Immature natural killer cell (primary cell): ENCODE results near the gene CDKN2D. TPM values are rescaled to one million over a fixed set of nuclear protein-coding genes. Genes with fewer than 3 reads are reported as not detected.

ENCODE experiments used
- DNase-seq, 3 donors: peaks; one replicate each; pipeline ENCODE4 v3.0.0; 2022; ENCODE audit warnings: mixed read lengths in 1 of 3
- H3K27ac Mint-ChIP-seq, 6 donors: one replicate each; pipeline ENCODE4 v1.8.0; 2020; ENCODE audit warnings: mixed read lengths in 6 of 6, mild to moderate bottlenecking in 5 of 6, inconsistent platforms in 4 of 6, moderate library complexity in 3 of 6
- H3K27me3 Mint-ChIP-seq, 3 donors: one replicate each; pipeline ENCODE4 v1.8.0; 2020 to 2021; ENCODE audit warnings: low read depth in 3 of 3, mild to moderate bottlenecking in 3 of 3, mixed read lengths in 3 of 3, moderate library complexity in 3 of 3, inconsistent platforms in 1 of 3
- H3K36me3 Mint-ChIP-seq, 3 donors: one replicate each; pipeline ENCODE4 v1.8.0; 2020; ENCODE audit warnings: mixed read lengths in 3 of 3, inconsistent platforms in 2 of 3, mild to moderate bottlenecking in 2 of 3
- H3K4me1 Mint-ChIP-seq, 2 donors: one replicate each; pipeline ENCODE4 v1.8.0; 2020; ENCODE audit warnings: inconsistent platforms in 2 of 2, mild to moderate bottlenecking in 2 of 2, mixed read lengths in 2 of 2, moderate library complexity in 1 of 2
- H3K4me3 Mint-ChIP-seq, 5 donors: one replicate each; pipeline ENCODE4 v1.8.0; 2020; ENCODE audit warnings: mild to moderate bottlenecking in 5 of 5, mixed read lengths in 5 of 5, inconsistent platforms in 3 of 5, moderate library complexity in 3 of 5
- H3K9me3 Mint-ChIP-seq, 6 donors: one replicate each; pipeline ENCODE4 v1.8.0; 2020; ENCODE audit warnings: mild to moderate bottlenecking in 6 of 6, mixed read lengths in 6 of 6, inconsistent platforms in 4 of 6, moderate library complexity in 3 of 6
- polyA plus RNA-seq, 3 donors: library from polyadenylated mRNA; unstranded; fragments of 300-500 nt; fragmentation: Illumina TruSeq; gene quantifications; one replicate each; pipeline ENCODE4 v1.2.3, GENCODE V29; 2021

Gene CDKN2D
- polyA plus RNA-seq: 100 to 1,000 TPM; 253 to 474 (median 308) TPM

GRCh38 chr19:10568826-10569651 lies at the start of gene CDKN2D:
Gene CDKN2D, minus strand, starts transcription at chr19:10568979. Its CDS starts 326 bp downstream, at chr19:10568653.
- H3K4me1 Mint-ChIP-seq: peaks cover 44 to 54% of the 10 kb centered on the region in 2 donors
- H3K27me3 Mint-ChIP-seq: peaks cover 27 to 41% (median 28%) of the 10 kb centered on the region in 3 donors
- H3K36me3 Mint-ChIP-seq: peaks cover 0 to 7% (median 0%) of the 10 kb centered on the region in 3 donors
- peak within 1 kb of the TSS; percentile 90 to 100 (median 94) for H3K4me3 Mint-ChIP-seq
- H3K9me3 Mint-ChIP-seq: no peaks in the 10 kb centered on the region
- peak within 1 kb of the TSS; percentile 96 to 98 (median 98) for H3K27ac Mint-ChIP-seq
- peak; percentile 100 for DNase-seq

GRCh38 chr19:10617409-10618121 lies 48.8 kb upstream of the CDKN2D start:
- Mint-ChIP-seq H3K27me3 (peaks cover 1 to 2% (median 2%) of the 10 kb centered on the region in 3 donors), H3K27ac (peak overlapping the region; percentile 61 to 94 (median 82)), H3K4me1 (peaks cover 66 to 71% of the 10 kb centered on the region in 2 donors), H3K4me3 (peak overlapping the region; percentile 36 to 65 (median 38)), H3K36me3 (peaks cover 0 to 4% (median 0%) of the 10 kb centered on the region in 3 donors), H3K9me3 (no peaks in the 10 kb centered on the region)
- DNase-seq: no peak

GRCh38 chr19:10615429-10616023 lies 46.7 kb upstream of the CDKN2D start:
- no peaks in the 10 kb centered on the region for H3K9me3 Mint-ChIP-seq
- peaks cover 0 to 2% (median 0%) of the 10 kb centered on the region in 3 donors for H3K36me3 Mint-ChIP-seq
- peak overlapping the region; percentile 75 to 87 (median 81) for H3K4me3 Mint-ChIP-seq
- no peak for DNase-seq
- peaks cover 62 to 65% of the 10 kb centered on the region in 2 donors for H3K4me1 Mint-ChIP-seq
- H3K27ac Mint-ChIP-seq: peak overlapping the region; percentile 75 to 94 (median 85)
- H3K27me3 Mint-ChIP-seq: peaks cover 0 to 2% (median 1%) of the 10 kb centered on the region in 3 donors

GRCh38 chr19:10612499-10613119 lies 43.8 kb upstream of the CDKN2D start:
- Mint-ChIP-seq H3K27ac (peak overlapping the region; percentile 70 to 89 (median 80)), H3K4me1 (peaks cover 62 to 66% of the 10 kb centered on the region in 2 donors), H3K36me3 (no peaks in the 10 kb centered on the region), H3K9me3 (no peaks in the 10 kb centered on the region), H3K4me3 (peak overlapping the region; percentile 44 to 72 (median 65)), H3K27me3 (peaks cover 0 to 1% (median 0%) of the 10 kb centered on the region in 3 donors)
- DNase-seq: no peak

- Mint-ChIP-seq H3K9me3 (no peaks in the 10 kb centered on the region), H3K27me3 (peaks cover 0 to 1% (median 0%) of the 10 kb centered on the region in 3 donors), H3K4me3 (peak overlapping the region in 2 of 5 donors; percentile 16 to 17), H3K36me3 (no peaks in the 10 kb centered on the region), H3K27ac (peak overlapping the region in 4 of 6 donors; percentile 62 to 89 (median 84)), H3K4me1 (peaks cover 61 to 63% of the 10 kb centered on the region in 2 donors)
- DNase-seq: no peak
Observed at GRCh38 chr19:10611907-10612306, 43.1 kb upstream of the CDKN2D start.

GRCh38 chr19:10604460-10604980 lies 35.7 kb upstream of the CDKN2D start:
- Mint-ChIP-seq H3K27ac (peak overlapping the region; percentile 92 to 100 (median 99)), H3K36me3 (no peaks in the 10 kb centered on the region), H3K4me3 (peak overlapping the region; percentile 95 to 100 (median 99)), H3K4me1 (peaks cover 32 to 47% of the 10 kb centered on the region in 2 donors), H3K27me3 (peaks cover 8 to 20% (median 14%) of the 10 kb centered on the region in 3 donors), H3K9me3 (no peaks in the 10 kb centered on the region)
- DNase-seq: no peak

GRCh38 chr19:10603873-10604459 lies 35.2 kb upstream of the CDKN2D start:
- peak overlapping the region; percentile 92 to 100 (median 99) for H3K27ac Mint-ChIP-seq

GRCh38 chr19:10603084-10603872 lies 34.5 kb upstream of the CDKN2D start:
- Mint-ChIP-seq H3K4me3 (peak overlapping the region; percentile 95 to 100 (median 99)), H3K9me3 (no peaks in the 10 kb centered on the region), H3K4me1 (peaks cover 35 to 42% of the 10 kb centered on the region in 2 donors), H3K36me3 (no peaks in the 10 kb centered on the region), H3K27me3 (peaks cover 8 to 20% (median 14%) of the 10 kb centered on the region in 3 donors), H3K27ac (peak overlapping the region; percentile 92 to 100 (median 99))
- peak; percentile 78 to 85 (median 82) for DNase-seq

More at GRCh38 chr19:10603873-10604459, 35.2 kb upstream of the CDKN2D start:
- DNase-seq: peak; percentile 66 to 72 (median 72)
- peaks cover 32 to 44% of the 10 kb centered on the region in 2 donors for H3K4me1 Mint-ChIP-seq
- peak overlapping the region; percentile 95 to 100 (median 99) for H3K4me3 Mint-ChIP-seq
- H3K27me3 Mint-ChIP-seq: peaks cover 8 to 20% (median 14%) of the 10 kb centered on the region in 3 donors
- no peaks in the 10 kb centered on the region for H3K9me3 Mint-ChIP-seq
- H3K36me3 Mint-ChIP-seq: no peaks in the 10 kb centered on the region

- Mint-ChIP-seq H3K27me3 (peaks cover 8 to 20% (median 14%) of the 10 kb centered on the region in 3 donors), H3K27ac (peak overlapping the region; percentile 92 to 100 (median 99)), H3K9me3 (no peaks in the 10 kb centered on the region), H3K4me1 (peaks cover 41 to 46% of the 10 kb centered on the region in 2 donors), H3K4me3 (peak overlapping the region; percentile 95 to 100 (median 99)), H3K36me3 (no peaks in the 10 kb centered on the region)
- peak; percentile 81 to 87 (median 86) for DNase-seq
Observed at GRCh38 chr19:10602330-10603083, 33.7 kb upstream of the CDKN2D start.

GRCh38 chr19:10601999-10602329 lies 33.2 kb upstream of the CDKN2D start:
- Mint-ChIP-seq H3K4me3 (peak overlapping the region; percentile 52 to 84 (median 69)), H3K36me3 (no peaks in the 10 kb centered on the region), H3K27me3 (peaks cover 8 to 20% (median 14%) of the 10 kb centered on the region in 3 donors), H3K4me1 (peaks cover 40 to 45% of the 10 kb centered on the region in 2 donors), H3K9me3 (no peaks in the 10 kb centered on the region), H3K27ac (peak overlapping the region; percentile 64 to 92 (median 88))
- DNase-seq: no peak

GRCh38 chr19:10600149-10600548 lies 31.4 kb upstream of the CDKN2D start:
- Mint-ChIP-seq H3K9me3 (no peaks in the 10 kb centered on the region), H3K27me3 (peaks cover 8 to 29% (median 19%) of the 10 kb centered on the region in 3 donors), H3K4me1 (peaks cover 53 to 55% of the 10 kb centered on the region in 2 donors), H3K4me3 (peak overlapping the region in 2 of 5 donors; percentile 24 to 72), H3K36me3 (no peaks in the 10 kb centered on the region), H3K27ac (peak overlapping the region in 2 of 6 donors; percentile 45 to 77)
- DNase-seq: no peak
